Bronchial epithelial cell (primary cell): ENCODE measurements around the gene ZDHHC13. TPM values are rescaled to one million over a fixed set of nuclear protein-coding genes. Genes with fewer than 3 reads are reported as not detected.

Source experiments
- DNase-seq: peaks from one replicate; pipeline ENCODE4 v3.0.0-alpha.2; 2010; ENCODE audit warnings: low read depth
- FAIRE-seq: peaks from 2 replicates; lab custom pipeline; 2011; peaks lifted over from hg19 to GRCh38; lab: Jason Lieb, UNC
- H3K27me3 ChIP-seq: 2 replicates; pipeline ENCODE4 v1.5.1; 2011; ENCODE audit warnings: low read length; ENCODE audit not compliant: control insufficient read depth, insufficient read depth
- H3K36me3 ChIP-seq: 2 replicates; pipeline ENCODE4 v1.5.1; 2011; ENCODE audit warnings: low read length; ENCODE audit not compliant: control insufficient read depth, insufficient read depth
- H3K4me3 ChIP-seq: 2 replicates; pipeline ENCODE4 v1.5.1; 2011; ENCODE audit warnings: mild to moderate bottlenecking, low read depth, low read length, control low read depth
- total RNA-seq: library from RNA; depleted of rRNA; stranded (reverse); fragments of >200 nt; gene quantifications from 2 replicates; pipeline ENCODE4 v1.2.1, GENCODE V29; 2014
- TF ChIP-seq, protein P1 (sequence below): IDR thresholded peaks from 2 replicates; pipeline ENCODE4 v1.5.1; 2011; ENCODE audit warnings: mild to moderate bottlenecking, moderate library complexity, low read length, control low read depth, inconsistent platforms; ENCODE audit not compliant: insufficient read depth, severe bottlenecking

Gene ZDHHC13
- total RNA-seq, 1 donor from 2014 or later: 21.6 TPM

GRCh38 chr11:19164230-19164855 lies 47.4 kb downstream of the ZDHHC13 start:
- Histone ChIP-seq H3K36me3 (peaks cover 5% of the 10 kb centered on the region), H3K4me3 (no peak overlapping the region), H3K27me3 (no peaks in the 10 kb centered on the region)
- no peak for DNase-seq
- FAIRE-seq: no peak
- TF ChIP-seq, protein P1, sequence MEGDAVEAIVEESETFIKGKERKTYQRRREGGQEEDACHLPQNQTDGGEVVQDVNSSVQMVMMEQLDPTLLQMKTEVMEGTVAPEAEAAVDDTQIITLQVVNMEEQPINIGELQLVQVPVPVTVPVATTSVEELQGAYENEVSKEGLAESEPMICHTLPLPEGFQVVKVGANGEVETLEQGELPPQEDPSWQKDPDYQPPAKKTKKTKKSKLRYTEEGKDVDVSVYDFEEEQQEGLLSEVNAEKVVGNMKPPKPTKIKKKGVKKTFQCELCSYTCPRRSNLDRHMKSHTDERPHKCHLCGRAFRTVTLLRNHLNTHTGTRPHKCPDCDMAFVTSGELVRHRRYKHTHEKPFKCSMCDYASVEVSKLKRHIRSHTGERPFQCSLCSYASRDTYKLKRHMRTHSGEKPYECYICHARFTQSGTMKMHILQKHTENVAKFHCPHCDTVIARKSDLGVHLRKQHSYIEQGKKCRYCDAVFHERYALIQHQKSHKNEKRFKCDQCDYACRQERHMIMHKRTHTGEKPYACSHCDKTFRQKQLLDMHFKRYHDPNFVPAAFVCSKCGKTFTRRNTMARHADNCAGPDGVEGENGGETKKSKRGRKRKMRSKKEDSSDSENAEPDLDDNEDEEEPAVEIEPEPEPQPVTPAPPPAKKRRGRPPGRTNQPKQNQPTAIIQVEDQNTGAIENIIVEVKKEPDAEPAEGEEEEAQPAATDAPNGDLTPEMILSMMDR: no peak

DNA sequence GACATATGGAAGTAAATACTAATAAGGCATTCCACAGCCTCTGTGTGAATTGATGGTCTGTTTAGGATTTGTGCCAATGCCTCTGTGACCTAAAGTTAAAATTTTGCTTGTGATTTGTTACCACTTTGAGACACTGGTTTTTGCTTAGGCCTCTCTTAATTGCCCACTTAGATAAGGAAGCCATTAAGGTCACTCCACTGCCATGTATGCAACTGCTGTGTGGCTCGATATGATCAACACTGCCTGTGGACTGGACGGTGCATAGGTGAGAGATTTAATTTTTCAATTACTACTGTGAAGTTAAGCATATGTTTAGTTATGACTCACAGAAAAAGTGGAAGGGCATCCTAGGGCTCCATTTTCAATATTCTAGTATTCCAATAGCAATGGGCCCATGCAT lies 47.9 kb downstream of the ZDHHC13 start:
- TF ChIP-seq, protein P1: no peak
- Histone ChIP-seq H3K36me3 (peaks cover 5% of the 10 kb centered on the region), H3K27me3 (no peaks in the 10 kb centered on the region), H3K4me3 (no peak overlapping the region)
- FAIRE-seq (no peak), DNase-seq (no peak)

DNA sequence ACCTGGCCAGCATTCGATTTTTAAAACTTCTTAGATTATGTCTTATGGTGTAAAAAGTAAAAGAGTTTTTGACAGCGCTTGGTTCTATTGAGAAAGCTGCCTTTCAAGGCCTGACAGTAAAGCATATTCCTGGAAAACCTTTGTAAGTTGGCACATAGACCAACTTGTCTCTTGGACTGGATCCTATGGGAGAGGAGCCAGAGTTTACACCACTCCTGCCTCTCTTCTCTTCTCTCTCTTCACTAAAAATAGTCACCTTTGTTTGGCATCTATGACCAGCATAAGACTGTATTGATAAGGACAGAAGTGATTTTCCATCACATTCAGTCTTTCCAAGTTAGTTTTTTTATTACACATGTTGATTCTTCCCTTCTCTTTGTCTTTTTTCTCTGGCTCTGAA lies 51.1 kb downstream of the ZDHHC13 start:
- no peak for FAIRE-seq
- no peak overlapping the region for H3K4me3 ChIP-seq
- peaks cover 12% of the 10 kb centered on the region for H3K36me3 ChIP-seq
- TF ChIP-seq, protein P1: no peak
- H3K27me3 ChIP-seq: no peaks in the 10 kb centered on the region
- no peak for DNase-seq

DNA sequence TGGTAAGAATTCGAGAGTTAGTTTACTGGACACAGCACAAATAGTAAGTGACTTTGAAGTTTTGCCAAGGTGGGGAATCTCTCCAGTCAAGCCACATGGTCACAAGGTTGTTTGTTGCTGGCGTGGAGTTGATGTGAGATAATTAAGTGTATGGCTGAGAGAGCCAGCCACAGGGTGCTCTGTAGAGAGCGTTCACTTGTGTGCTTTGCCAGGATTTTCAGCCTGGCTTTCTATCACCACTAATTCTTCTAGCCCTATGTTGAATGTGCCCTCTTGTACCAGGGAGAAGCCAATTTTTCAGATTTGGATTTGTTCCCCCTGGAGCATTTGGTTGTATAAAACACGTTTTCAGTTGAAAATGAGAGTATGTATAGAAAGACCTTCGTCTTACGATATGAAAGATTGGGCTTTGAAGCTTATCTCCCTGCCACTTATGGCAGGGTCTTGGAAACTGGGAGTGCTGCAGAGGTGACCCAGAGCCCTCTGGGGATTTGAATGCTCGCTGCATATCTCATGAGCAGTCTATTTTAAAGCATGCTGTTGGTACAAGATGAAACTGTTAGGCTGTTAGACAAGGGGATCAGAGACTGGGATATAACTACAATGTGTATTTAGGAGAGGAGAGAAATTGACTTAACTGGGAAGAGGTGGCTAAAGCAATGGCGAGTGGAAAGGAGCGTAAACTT lies 56.2 kb downstream of the ZDHHC13 start:
- Histone ChIP-seq H3K36me3 (peaks cover 11% of the 10 kb centered on the region), H3K4me3 (no peak overlapping the region), H3K27me3 (no peaks in the 10 kb centered on the region)
- TF ChIP-seq, protein P1: no peak
- DNase-seq (no peak), FAIRE-seq (no peak)

DNA sequence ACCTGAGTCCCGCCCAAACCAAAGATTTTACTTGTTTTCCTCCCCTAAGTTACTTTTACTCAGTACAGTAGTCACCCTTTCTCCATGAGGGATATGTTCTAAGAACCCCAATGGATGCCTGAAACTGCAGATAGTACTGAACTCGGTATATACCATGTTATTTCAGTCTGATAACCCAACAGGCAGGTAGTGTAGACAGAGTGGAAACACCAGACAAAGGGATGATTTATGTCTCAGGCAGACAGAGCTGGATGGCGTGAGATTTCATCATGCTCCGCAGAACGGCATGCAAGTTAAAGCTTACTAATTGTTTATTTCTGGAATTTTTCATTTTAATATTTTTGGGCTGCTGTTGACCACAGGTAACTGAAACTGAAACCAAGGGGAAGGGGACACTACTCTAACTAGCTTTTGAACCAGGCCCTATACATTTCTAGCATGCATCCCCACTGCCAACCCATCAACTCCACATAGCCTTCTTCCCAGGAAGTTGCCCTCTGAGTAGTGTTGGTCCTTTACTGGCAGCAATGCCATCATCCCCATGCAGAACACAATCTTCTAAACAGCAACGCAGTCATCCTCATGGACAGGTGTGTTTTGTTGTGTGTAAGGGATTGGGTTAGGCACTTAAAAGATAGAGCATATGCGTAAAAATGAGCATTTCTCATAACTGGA lies 57.1 kb downstream of the ZDHHC13 start:
- TF ChIP-seq, protein P1: no peak
- Histone ChIP-seq H3K27me3 (no peaks in the 10 kb centered on the region), H3K36me3 (peaks cover 11% of the 10 kb centered on the region), H3K4me3 (no peak overlapping the region)
- FAIRE-seq: no peak
- DNase-seq: no peak
